Measurements from ENCODE around the gene MT1HL1.

DNA sequence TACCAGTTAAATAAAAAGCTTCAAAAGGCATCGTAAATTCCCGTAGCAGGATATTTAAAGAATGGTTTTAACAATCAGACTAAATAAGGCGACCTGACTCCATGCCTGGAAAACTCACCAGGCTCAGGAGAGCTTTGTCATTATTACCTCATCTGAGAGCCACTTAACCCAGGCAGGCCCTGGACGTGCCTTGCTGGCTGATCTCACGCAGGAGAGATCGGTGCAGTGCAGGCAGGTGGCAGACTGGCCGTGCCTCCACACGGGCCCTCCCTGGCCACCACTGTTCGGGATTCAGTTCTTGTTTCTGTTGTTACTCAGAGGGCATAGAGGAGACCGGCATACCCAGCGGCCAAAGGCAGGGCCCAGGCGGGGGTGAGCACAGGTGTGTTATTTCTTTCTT is 6.4 kb downstream of the MT1HL1 start:
- TF ChIP-seq POLR2A (IDR thresholded peaks at IDR 0.05; ENCODE audit: extremely low read depth, insufficient read length) (no peak), MYC (IDR thresholded peaks at IDR 0.05; ENCODE audit: low read depth, low read length) (no peak)
- TF ChIP-seq, protein P1, sequence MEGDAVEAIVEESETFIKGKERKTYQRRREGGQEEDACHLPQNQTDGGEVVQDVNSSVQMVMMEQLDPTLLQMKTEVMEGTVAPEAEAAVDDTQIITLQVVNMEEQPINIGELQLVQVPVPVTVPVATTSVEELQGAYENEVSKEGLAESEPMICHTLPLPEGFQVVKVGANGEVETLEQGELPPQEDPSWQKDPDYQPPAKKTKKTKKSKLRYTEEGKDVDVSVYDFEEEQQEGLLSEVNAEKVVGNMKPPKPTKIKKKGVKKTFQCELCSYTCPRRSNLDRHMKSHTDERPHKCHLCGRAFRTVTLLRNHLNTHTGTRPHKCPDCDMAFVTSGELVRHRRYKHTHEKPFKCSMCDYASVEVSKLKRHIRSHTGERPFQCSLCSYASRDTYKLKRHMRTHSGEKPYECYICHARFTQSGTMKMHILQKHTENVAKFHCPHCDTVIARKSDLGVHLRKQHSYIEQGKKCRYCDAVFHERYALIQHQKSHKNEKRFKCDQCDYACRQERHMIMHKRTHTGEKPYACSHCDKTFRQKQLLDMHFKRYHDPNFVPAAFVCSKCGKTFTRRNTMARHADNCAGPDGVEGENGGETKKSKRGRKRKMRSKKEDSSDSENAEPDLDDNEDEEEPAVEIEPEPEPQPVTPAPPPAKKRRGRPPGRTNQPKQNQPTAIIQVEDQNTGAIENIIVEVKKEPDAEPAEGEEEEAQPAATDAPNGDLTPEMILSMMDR (IDR thresholded peaks at IDR 0.05; ENCODE audit: low read depth, low read length): no peak

Measured in NB4 (cell line).